ENCODE data around the gene MACF1. TPM values are rescaled to one million over a fixed set of nuclear protein-coding genes. Genes with fewer than 3 reads are reported as not detected.

MACF1 gene
- total and polyA plus RNA-seq, 12 donors = 85.3 to 379 (median 305) TPM

- ATAC-seq (peak in 7 of 8 donors; percentile 42 to 87 (median 53)), DNase-seq (no peak)
- peak overlapping the region in 7 of 10 donors; percentile 6 to 51 (median 20) for H3K27ac ChIP-seq
- intact Hi-C loops (cut with DNase I) = no loop called here
- TF ChIP-seq CTCF (IDR thresholded peaks at IDR 0.05) = no peak
- peaks cover 0 to 100% (median 80%) of the 10 kb centered on the region in 9 donors for H3K36me3 ChIP-seq
- 67 to 69% methylated on average over 16 of the region's 16 CpGs for WGBS, 2 donors
- H3K27me3 ChIP-seq = no peaks in the 10 kb centered on the region
- no peak overlapping the region for H3K4me3 ChIP-seq
- peaks cover 0 to 23% (median 11%) of the 10 kb centered on the region in 9 donors for H3K4me1 ChIP-seq
- H3K9me3 ChIP-seq = no peaks in the 10 kb centered on the region
Measured at GRCh38 chr1:39385067-39385988, 180.8 kb downstream of the MACF1 start.

- peaks cover 0 to 35% (median 17%) of the 10 kb centered on the region in 9 donors for H3K4me1 ChIP-seq
- no peaks in the 10 kb centered on the region for H3K9me3 ChIP-seq
- no peaks in the 10 kb centered on the region for H3K27me3 ChIP-seq
- intact Hi-C loops (cut with DNase I) = no loop called here
- 96% methylated on average over 5 of the region's 5 CpGs for WGBS, 2 donors
- H3K36me3 ChIP-seq = peaks cover 0 to 87% (median 64%) of the 10 kb centered on the region in 9 donors
- no peak overlapping the region for H3K4me3 ChIP-seq
- H3K27ac ChIP-seq = no peak overlapping the region
- ATAC-seq (no peak), DNase-seq (no peak)
- TF ChIP-seq CTCF (IDR thresholded peaks at IDR 0.05) = no peak
Measured at GRCh38 chr1:39386997-39387396, 182.5 kb downstream of the MACF1 start.

- Histone ChIP-seq H3K27me3 (no peaks in the 10 kb centered on the region), H3K27ac (no peak overlapping the region), H3K9me3 (no peaks in the 10 kb centered on the region), H3K36me3 (peaks cover 0 to 83% (median 60%) of the 10 kb centered on the region in 9 donors), H3K4me1 (peaks cover 1 to 36% (median 19%) of the 10 kb centered on the region in 9 donors), H3K4me3 (no peak overlapping the region)
- ATAC-seq (no peak), DNase-seq (no peak)
- TF ChIP-seq CTCF (IDR thresholded peaks at IDR 0.05) = peak in 1 of 9 donors; percentile 8
- intact Hi-C loops (cut with DNase I) = no loop called here
- WGBS, 2 donors = 90 to 92% methylated on average over 4 of the region's 4 CpGs
Measured at GRCh38 chr1:39387452-39387851, 183.0 kb downstream of the MACF1 start.

GRCh38 chr1:39391691-39392679, 187.5 kb downstream of the MACF1 start:
- peak in 1 of 2 donors; percentile 73 for DNase-seq
- peak; percentile 67 to 92 (median 86) for ATAC-seq
- WGBS, 2 donors = 17 to 24% methylated on average over 5 of the region's 5 CpGs
- peak overlapping the region in 1 of 10 donors; percentile 0 for H3K4me3 ChIP-seq
- H3K4me1 ChIP-seq = peaks cover 15 to 76% (median 64%) of the 10 kb centered on the region in 9 donors
- peak overlapping the region; percentile 20 to 93 (median 78) for H3K27ac ChIP-seq
- no peak for TF ChIP-seq CTCF (IDR thresholded peaks at IDR 0.05)
- intact Hi-C loops (cut with DNase I) = loop anchor here in 3 of 10 donors (2.0 to 10.0 kb wide), 3 partner anchors 17 to 197 kb away; no protein-coding TSS in a partner anchor
- no peaks in the 10 kb centered on the region for H3K9me3 ChIP-seq
- no peaks in the 10 kb centered on the region for H3K27me3 ChIP-seq
- H3K36me3 ChIP-seq = peaks cover 0 to 40% (median 24%) of the 10 kb centered on the region in 9 donors

Data from heart right ventricle (tissue), 16 donors.